HepG2 (cell line): ENCODE measurements around the gene OGFR. TPM values are rescaled to one million over a fixed set of nuclear protein-coding genes. Genes with fewer than 3 reads are reported as not detected.
A peak's percentile ranks its signal among the peaks of the same experiment; 100 is the strongest.

Experiments
- CCDC6 ChIP-seq: sonication (generic); formaldehyde crosslinking; IDR thresholded peaks from 2 replicates; pipeline ENCODE4 v1.8.1; 2022; ENCODE audit warnings: mild to moderate bottlenecking, missing genetic modification reagents, moderate library complexity
- CEBPG ChIP-seq: IDR thresholded peaks from 2 replicates; pipeline ENCODE4 v1.6.1; 2016
- FOSL2 ChIP-seq: sonication (generic); formaldehyde crosslinking; IDR thresholded peaks from 2 replicates; pipeline ENCODE4 v1.4.0; 2020; ENCODE audit warnings: missing genetic modification reagents
- FUBP1 ChIP-seq: sonication (generic); formaldehyde crosslinking; IDR thresholded peaks from 2 replicates; pipeline ENCODE4 v1.5.1; 2020; ENCODE audit warnings: missing genetic modification reagents, mild to moderate bottlenecking, borderline replicate concordance
- PBX2 ChIP-seq: IDR thresholded peaks from 2 replicates; pipeline ENCODE4 v1.6.1; 2016; ENCODE audit warnings: control low read depth
- REPIN1 ChIP-seq: sonication (generic); formaldehyde crosslinking; IDR thresholded peaks from 2 replicates; pipeline ENCODE4 v1.8.0; 2022; ENCODE audit warnings: missing genetic modification reagents, low read depth, mild to moderate bottlenecking, borderline replicate concordance
- REST ChIP-seq, 2 experiments: IDR thresholded peaks; 2 replicates each; pipeline ENCODE4 v1.6.1; 2011 to 2012; ENCODE audit warnings: low read length in 2 of 2, borderline replicate concordance in 1 of 2, low read depth in 1 of 2, mild to moderate bottlenecking in 1 of 2, moderate library complexity in 1 of 2
- SNRNP70 ChIP-seq: fragments of 200-400 bp; formaldehyde crosslinking; IDR thresholded peaks from 2 replicates; pipeline ENCODE4 v1.6.1; 2017; ENCODE audit warnings: mild to moderate bottlenecking, low read depth, low read length, moderate library complexity
- XRCC5 ChIP-seq: fragments of 200-400 bp; formaldehyde crosslinking; optimal IDR thresholded peaks from 2 replicates; pipeline ENCODE3; 2017; ENCODE audit warnings: mild to moderate bottlenecking, low read length
- ZFP36 ChIP-seq: fragments of 150-350 bp; IDR thresholded peaks from 2 replicates; pipeline ENCODE4 v1.6.1; 2018; ENCODE audit warnings: borderline replicate concordance, low read length, low read depth; ENCODE audit not compliant: partially characterized antibody
- ZNF224 ChIP-seq: sonication (generic); formaldehyde crosslinking; IDR thresholded peaks from 2 replicates; pipeline ENCODE4 v1.5.0; 2020; ENCODE audit warnings: mild to moderate bottlenecking, missing genetic modification reagents
- ZNF513 ChIP-seq: sonication (generic); formaldehyde crosslinking; conservative IDR thresholded peaks from 2 replicates; pipeline ENCODE4 v1.5.0; 2020; ENCODE audit warnings: missing genetic modification reagents
- ZNF558 ChIP-seq: sonication (generic); formaldehyde crosslinking; IDR thresholded peaks from 2 replicates; pipeline ENCODE4 v1.9.0; 2022; ENCODE audit warnings: mild to moderate bottlenecking, missing genetic modification reagents, borderline replicate concordance
- ZNF605 ChIP-seq: sonication (generic); formaldehyde crosslinking; IDR thresholded peaks from 2 replicates; pipeline ENCODE4 v1.8.0; 2022; ENCODE audit warnings: mild to moderate bottlenecking, missing genetic modification reagents
- ZNF740 ChIP-seq: sonication (generic); formaldehyde crosslinking; IDR thresholded peaks from 2 replicates; pipeline ENCODE4 v1.4.0; 2020; ENCODE audit warnings: missing genetic modification reagents
- ZSCAN9 ChIP-seq: IDR thresholded peaks from 2 replicates; pipeline ENCODE4 v1.6.1; 2016; ENCODE audit warnings: borderline replicate concordance
- polyA plus RNA-seq, 8 experiments: library from polyadenylated mRNA; depleted of rRNA in 3 of 8; stranded (reverse) in 7 of 8; unstranded in 1 of 8; fragments of >200 nt; fragmentation: Illumina TruSeq in 4 of 8; extraction: Trizol in 4 of 8; gene quantifications; 2 replicates each; pipeline versions ENCODE4 v1.2.1 to v1.2.3, GENCODE V29; 2011 to 2016; ENCODE audit warnings: low read depth in 4 of 8, missing spikeins in 1 of 8, mixed read lengths in 1 of 8; ENCODE audit not compliant: insufficient read depth in 1 of 8
- total RNA-seq, 5 experiments: library from RNA; depleted of rRNA; stranded (reverse); fragments of >200 nt; fragmentation: Illumina TruSeq; extraction: Trizol; gene quantifications; 2 replicates each; pipeline ENCODE4 v1.2.3, GENCODE V29; 2016; ENCODE audit warnings: low read depth in 1 of 5
- TF ChIP-seq, protein P1 (sequence below): sonication (generic); formaldehyde crosslinking; IDR thresholded peaks from 2 replicates; pipeline ENCODE4 v1.5.1; 2020; ENCODE audit warnings: mild to moderate bottlenecking, moderate library complexity, missing genetic modification reagents

Gene OGFR
- total and polyA plus RNA-seq, 2 of the 13 experiments (the other 11 are each of a cell fraction or from before 2014, with no cell fraction given) = 47.7 to 81.8 TPM

DNA sequence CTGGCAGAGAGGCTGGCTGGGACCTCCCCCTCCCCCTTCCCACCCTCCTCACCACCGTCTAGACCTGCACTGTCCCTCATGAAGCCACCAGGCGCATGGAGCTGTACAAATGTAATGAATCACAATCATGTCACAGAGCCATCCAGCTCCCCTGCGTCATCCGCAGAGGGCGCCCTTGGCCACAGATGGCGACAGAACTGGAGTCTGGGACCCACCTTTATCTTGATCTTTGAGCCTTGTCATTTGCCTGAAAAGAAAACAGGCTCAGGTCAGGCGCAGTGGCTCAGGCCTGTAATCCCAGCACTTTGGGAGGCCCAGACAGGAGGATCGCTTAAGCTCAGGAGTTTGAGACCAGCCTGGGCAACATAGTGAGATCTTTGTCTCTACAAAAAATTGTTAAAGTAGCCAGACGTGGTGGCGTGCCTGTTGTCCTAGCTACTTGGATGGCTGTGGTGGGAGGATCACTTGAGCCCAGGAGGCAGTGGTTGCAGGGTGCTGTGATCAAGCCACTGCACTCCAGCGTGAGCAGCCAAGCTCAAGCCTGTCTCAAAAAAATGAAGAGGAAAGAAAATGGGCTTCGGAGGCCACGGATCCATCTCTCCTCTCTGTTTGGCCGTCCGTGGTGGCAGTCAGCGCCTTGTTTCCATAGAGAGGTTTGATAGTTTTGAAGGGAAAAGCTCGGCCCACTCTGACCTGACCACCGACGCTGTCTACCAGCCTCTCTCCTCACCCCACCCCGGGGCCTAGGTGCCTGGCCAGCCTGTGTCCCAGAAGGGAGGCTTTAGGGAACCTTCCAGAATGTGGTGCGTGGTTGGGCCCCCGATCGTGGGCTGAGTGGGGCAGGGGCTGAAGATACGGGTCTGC, 18.4 kb downstream of the OGFR start (continued):
- TF ChIP-seq PBX2 (CRISPR knock-in tag) (peak; percentile 66; the same call in 1 of the 2 replicates), XRCC5 (peak; percentile 99), ZSCAN9 (CRISPR knock-in tag) (peak; percentile 91), ZNF513 (CRISPR knock-in tag) (0 out of 2 replicates have a peak, but pooled peaks have one; percentile 67), FUBP1 (CRISPR knock-in tag) (no peak), ZNF558 (0 out of 2 replicates have a peak, but pooled peaks have one; percentile 50), ZNF224 (CRISPR knock-in tag) (no peak), ZNF740 (CRISPR knock-in tag) (peak; percentile 82), CCDC6 (CRISPR knock-in tag) (peak; percentile 66; the same call in 1 of the 2 replicates), REPIN1 (CRISPR knock-in tag) (peak; percentile 81), REST (IDR thresholded peaks at IDR 0.05; ENCODE audit: borderline replicate concordance in 1 of 2, low read depth in 1 of 2, low read length in 2 of 2) (no peak), FOSL2 (CRISPR knock-in tag) (peak; percentile 93), ZFP36 (peak; percentile 65), ZNF605 (CRISPR knock-in tag) (peak; percentile 92), SNRNP70 (no peak), CEBPG (CRISPR knock-in tag) (peak; percentile 81)
- TF ChIP-seq, protein P1, sequence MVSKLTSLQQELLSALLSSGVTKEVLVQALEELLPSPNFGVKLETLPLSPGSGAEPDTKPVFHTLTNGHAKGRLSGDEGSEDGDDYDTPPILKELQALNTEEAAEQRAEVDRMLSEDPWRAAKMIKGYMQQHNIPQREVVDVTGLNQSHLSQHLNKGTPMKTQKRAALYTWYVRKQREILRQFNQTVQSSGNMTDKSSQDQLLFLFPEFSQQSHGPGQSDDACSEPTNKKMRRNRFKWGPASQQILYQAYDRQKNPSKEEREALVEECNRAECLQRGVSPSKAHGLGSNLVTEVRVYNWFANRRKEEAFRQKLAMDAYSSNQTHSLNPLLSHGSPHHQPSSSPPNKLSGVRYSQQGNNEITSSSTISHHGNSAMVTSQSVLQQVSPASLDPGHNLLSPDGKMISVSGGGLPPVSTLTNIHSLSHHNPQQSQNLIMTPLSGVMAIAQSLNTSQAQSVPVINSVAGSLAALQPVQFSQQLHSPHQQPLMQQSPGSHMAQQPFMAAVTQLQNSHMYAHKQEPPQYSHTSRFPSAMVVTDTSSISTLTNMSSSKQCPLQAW (CRISPR knock-in tag) = peak; percentile 94
